Loucy (cell line): ENCODE measurements around the gene IFNGR1.
"Not testable (repeated sequence)": the region's sequence is repeated elsewhere in the genome, so short reads cannot be mapped to it uniquely, and the experiment has no call there.

Source experiments
- H2AFZ ChIP-seq: fragments of 200-600 bp; sonication (generic); 2 replicates; pipeline ENCODE4 v1.6.0; 2016; ENCODE audit warnings: antibody characterized with exemption, mild to moderate bottlenecking, low read length, moderate library complexity
- H3F3A ChIP-seq: fragments of 200-600 bp; 2 replicates; pipeline ENCODE4 v1.6.0; 2016; ENCODE audit warnings: antibody characterized with exemption, low read depth, mild to moderate bottlenecking
- H3K27me3 ChIP-seq: fragments of 200-600 bp; sonication (generic); 2 replicates; pipeline ENCODE4 v1.6.1; 2014; ENCODE audit warnings: low read length, mild to moderate bottlenecking; ENCODE audit not compliant: insufficient read depth, poor library complexity, severe bottlenecking
- H3K36me3 ChIP-seq: fragments of 200-600 bp; sonication (generic); 2 replicates; pipeline ENCODE4 v1.6.1; 2016; ENCODE audit warnings: low read length; ENCODE audit not compliant: insufficient read depth
- H3K4me1 ChIP-seq: fragments of 200-600 bp; sonication (generic); 2 replicates; pipeline ENCODE4 v1.5.1; 2014; ENCODE audit warnings: low read length, mild to moderate bottlenecking; ENCODE audit not compliant: insufficient read depth, poor library complexity, severe bottlenecking
- H3K4me2 ChIP-seq: fragments of 200-600 bp; sonication (generic); 2 replicates; pipeline ENCODE4 v1.6.0; 2014; ENCODE audit warnings: antibody characterized with exemption, low read length, low read depth, mild to moderate bottlenecking; ENCODE audit not compliant: poor library complexity, severe bottlenecking
- H3K4me3 ChIP-seq: fragments of 200-600 bp; sonication (generic); 2 replicates; pipeline ENCODE4 v1.5.1; 2014; ENCODE audit warnings: low read length, mild to moderate bottlenecking, mixed read lengths; ENCODE audit not compliant: poor library complexity, severe bottlenecking
- H3K79me2 ChIP-seq: fragments of 200-600 bp; sonication (generic); 2 replicates; pipeline ENCODE4 v1.6.1; 2014; ENCODE audit warnings: low read length; ENCODE audit not compliant: insufficient read depth
- H3K9ac ChIP-seq: fragments of 200-600 bp; sonication (generic); 2 replicates; pipeline ENCODE4 v1.6.0; 2014; ENCODE audit warnings: mild to moderate bottlenecking, low read depth, low read length, moderate library complexity; ENCODE audit not compliant: poor library complexity, severe bottlenecking
- H3K9me2 ChIP-seq: fragments of 200-600 bp; sonication (generic); replicated peaks from 2 replicates; pipeline ENCODE4 v1.6.1; 2016; ENCODE audit warnings: low read depth, low read length, mixed read lengths
- H3K9me3 ChIP-seq: fragments of 200-600 bp; sonication (generic); 2 replicates; pipeline ENCODE4 v1.6.1; 2014; ENCODE audit warnings: mild to moderate bottlenecking, antibody characterized with exemption, low read length, low read depth; ENCODE audit not compliant: insufficient read depth
- H4K20me1 ChIP-seq: fragments of 200-600 bp; sonication (generic); 2 replicates; pipeline ENCODE4 v1.6.0; 2014; ENCODE audit warnings: antibody characterized with exemption, low read length, mild to moderate bottlenecking; ENCODE audit not compliant: insufficient read depth, poor library complexity, severe bottlenecking
- EZH2phosphoT487 ChIP-seq: fragments of 200-600 bp; IDR thresholded peaks from 2 replicates; pipeline ENCODE4 v1.6.1; 2018; ENCODE audit warnings: antibody characterized with exemption, mild to moderate bottlenecking, moderate library complexity, borderline replicate concordance
- TF ChIP-seq, protein P1 (sequence below): fragments of 200-600 bp; sonication (generic); conservative IDR thresholded peaks from 2 replicates; pipeline ENCODE4 v1.5.1; 2014; ENCODE audit warnings: mild to moderate bottlenecking, antibody characterized with exemption, low read length

IFNGR1 gene

DNA sequence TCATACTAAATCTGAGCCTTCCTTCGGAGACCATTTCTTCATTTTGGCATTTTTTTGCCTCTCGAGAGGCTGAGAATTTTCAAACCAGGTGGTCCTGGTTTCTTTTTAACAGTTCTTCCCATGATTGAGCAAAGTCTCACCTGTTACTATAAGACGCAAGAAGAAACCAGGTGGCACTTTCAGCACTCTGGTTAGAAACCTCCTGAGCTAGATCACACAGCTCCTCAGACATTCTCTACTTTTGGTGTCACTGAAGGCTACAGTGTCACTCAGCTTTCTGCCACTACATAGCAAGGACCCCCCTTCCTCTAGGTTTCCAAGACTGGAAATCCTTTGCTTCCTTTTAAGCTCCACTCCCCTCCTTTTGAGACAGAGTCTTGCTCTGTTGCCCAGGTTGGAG is 7.3 kb downstream of the IFNGR1 start:
- no peak for TF ChIP-seq EZH2phosphoT487
- TF ChIP-seq, protein P1, sequence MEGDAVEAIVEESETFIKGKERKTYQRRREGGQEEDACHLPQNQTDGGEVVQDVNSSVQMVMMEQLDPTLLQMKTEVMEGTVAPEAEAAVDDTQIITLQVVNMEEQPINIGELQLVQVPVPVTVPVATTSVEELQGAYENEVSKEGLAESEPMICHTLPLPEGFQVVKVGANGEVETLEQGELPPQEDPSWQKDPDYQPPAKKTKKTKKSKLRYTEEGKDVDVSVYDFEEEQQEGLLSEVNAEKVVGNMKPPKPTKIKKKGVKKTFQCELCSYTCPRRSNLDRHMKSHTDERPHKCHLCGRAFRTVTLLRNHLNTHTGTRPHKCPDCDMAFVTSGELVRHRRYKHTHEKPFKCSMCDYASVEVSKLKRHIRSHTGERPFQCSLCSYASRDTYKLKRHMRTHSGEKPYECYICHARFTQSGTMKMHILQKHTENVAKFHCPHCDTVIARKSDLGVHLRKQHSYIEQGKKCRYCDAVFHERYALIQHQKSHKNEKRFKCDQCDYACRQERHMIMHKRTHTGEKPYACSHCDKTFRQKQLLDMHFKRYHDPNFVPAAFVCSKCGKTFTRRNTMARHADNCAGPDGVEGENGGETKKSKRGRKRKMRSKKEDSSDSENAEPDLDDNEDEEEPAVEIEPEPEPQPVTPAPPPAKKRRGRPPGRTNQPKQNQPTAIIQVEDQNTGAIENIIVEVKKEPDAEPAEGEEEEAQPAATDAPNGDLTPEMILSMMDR, result no peak
- Histone ChIP-seq H2AFZ (no peak overlapping the region), H3K27me3 (no peaks in the 10 kb centered on the region), H3F3A (no peaks in the 10 kb centered on the region), H3K79me2 (peaks cover 12% of the 10 kb centered on the region; the same call in 1 of the 2 replicates), H3K36me3 (no peaks in the 10 kb centered on the region), H4K20me1 (no peaks in the 10 kb centered on the region), H3K9me3 (peaks cover 13% of the 10 kb centered on the region; the same call in 1 of the 2 replicates), H3K4me2 (no peak overlapping the region), H3K9ac (no peak overlapping the region), H3K4me1 (peaks cover 8% of the 10 kb centered on the region), H3K4me3 (no peak overlapping the region), H3K9me2 (no peaks in the 10 kb centered on the region)

DNA sequence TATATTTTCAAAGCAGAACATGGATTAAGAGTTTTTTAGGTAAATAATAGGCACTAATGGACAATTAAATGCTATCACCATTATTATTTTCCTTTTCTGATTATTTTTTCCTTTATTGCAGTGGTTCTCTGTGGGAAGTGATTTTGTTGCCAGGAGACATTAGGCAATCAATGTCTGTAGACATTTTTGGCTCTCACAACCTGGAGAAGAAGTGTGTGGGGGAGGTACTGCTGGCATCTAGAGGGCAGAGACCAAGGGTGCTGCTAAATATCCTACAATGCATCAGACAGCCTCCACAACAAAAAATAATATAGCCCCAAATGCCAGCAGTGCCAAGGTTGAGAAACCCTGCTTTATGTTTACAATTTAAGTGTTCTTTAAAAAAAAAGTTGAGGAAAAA is 8.3 kb downstream of the IFNGR1 start:
- no peak for TF ChIP-seq EZH2phosphoT487
- TF ChIP-seq, protein P1, result no peak
- H3F3A ChIP-seq, result no peaks in the 10 kb centered on the region
- H3K9me3 ChIP-seq, result peaks cover 13% of the 10 kb centered on the region; the same call in 1 of the 2 replicates
- H4K20me1 ChIP-seq, result no peaks in the 10 kb centered on the region
- H2AFZ ChIP-seq, result no peak overlapping the region
- peaks cover 12% of the 10 kb centered on the region; the same call in 1 of the 2 replicates for H3K79me2 ChIP-seq
- no peak overlapping the region for H3K9ac ChIP-seq
- H3K36me3 ChIP-seq, result peaks cover 8% of the 10 kb centered on the region; the same call in 1 of the 2 replicates
- no peak overlapping the region for H3K4me2 ChIP-seq
- no peaks in the 10 kb centered on the region for H3K27me3 ChIP-seq
- H3K4me3 ChIP-seq, result no peak overlapping the region
- H3K9me2 ChIP-seq, result no peaks in the 10 kb centered on the region
- peaks cover 7% of the 10 kb centered on the region for H3K4me1 ChIP-seq

DNA sequence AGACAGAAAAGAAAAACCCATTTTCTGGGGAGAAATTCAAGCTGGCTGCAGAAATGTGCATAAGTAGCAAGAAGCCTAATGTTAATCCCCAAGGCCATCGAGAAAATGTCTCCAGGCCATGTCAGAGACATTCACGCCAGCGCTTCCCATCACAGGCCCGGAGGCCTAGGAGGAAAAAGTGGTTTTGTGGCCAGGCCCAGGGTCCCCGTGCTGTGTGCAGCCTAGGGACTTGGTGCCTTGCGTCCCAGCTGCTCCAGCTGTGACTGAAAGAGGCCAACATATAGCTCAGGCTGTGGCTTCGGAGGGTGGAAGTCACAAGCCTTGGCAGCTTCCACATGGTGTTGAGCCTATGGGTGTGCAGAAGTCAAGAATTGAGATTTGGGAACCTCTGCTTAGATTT is 10.9 kb downstream of the IFNGR1 start:
- no peak overlapping the region for H3K4me3 ChIP-seq
- H3F3A ChIP-seq, result no peaks in the 10 kb centered on the region
- peaks cover 7% of the 10 kb centered on the region; the same call in 1 of the 2 replicates for H3K79me2 ChIP-seq
- H2AFZ ChIP-seq, result no peak overlapping the region
- H4K20me1 ChIP-seq, result no peaks in the 10 kb centered on the region
- H3K4me2 ChIP-seq, result no peak overlapping the region
- TF ChIP-seq, protein P1, result no peak
- TF ChIP-seq EZH2phosphoT487, result no peak
- no peaks in the 10 kb centered on the region for H3K4me1 ChIP-seq
- H3K27me3 ChIP-seq, result no peaks in the 10 kb centered on the region
- H3K9me3 ChIP-seq, result peaks cover 13% of the 10 kb centered on the region; the same call in 1 of the 2 replicates
- H3K36me3 ChIP-seq, result peaks cover 32% of the 10 kb centered on the region
- H3K9me2 ChIP-seq, result no peaks in the 10 kb centered on the region
- no peak overlapping the region for H3K9ac ChIP-seq

DNA sequence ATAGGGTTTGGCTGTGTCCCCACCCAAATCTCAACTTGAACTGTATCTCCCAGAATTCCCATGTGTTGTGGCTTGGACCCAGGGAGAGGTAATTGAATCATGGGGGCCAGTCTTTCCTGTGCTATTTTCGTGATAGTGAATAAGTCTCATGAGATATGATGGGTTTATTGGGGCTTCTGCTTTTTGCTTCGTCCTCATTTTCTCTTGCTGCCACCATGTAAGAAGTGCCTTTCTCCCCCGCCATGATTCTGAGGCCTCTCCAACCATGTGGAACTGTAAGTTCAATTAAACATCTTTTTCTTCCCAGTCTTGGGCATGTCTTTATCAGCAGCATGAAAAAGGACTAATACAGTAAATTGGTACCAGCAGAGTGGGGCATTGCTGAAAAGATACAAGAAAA is 11.7 kb downstream of the IFNGR1 start:
- not testable (repeated sequence) for H3K9ac ChIP-seq, H3K27me3 ChIP-seq, H3K4me1 ChIP-seq, H3K79me2 ChIP-seq, H4K20me1 ChIP-seq, H3K4me2 ChIP-seq, H3K9me2 ChIP-seq, H2AFZ ChIP-seq, H3F3A ChIP-seq, H3K4me3 ChIP-seq
- Histone ChIP-seq H3K9me3 (peaks cover 13% of the 10 kb centered on the region; the same call in 1 of the 2 replicates), H3K36me3 (peaks cover 36% of the 10 kb centered on the region)
